Ishikawa (cell line): ENCODE data around the gene CACNA1C.

Experiments
- CEBPB ChIP-seq: IDR thresholded peaks from 2 replicates; pipeline ENCODE4 v1.6.1; 2012
- CREB1 ChIP-seq: IDR thresholded peaks from 2 replicates; pipeline ENCODE4 v1.6.1; 2012; ENCODE audit warnings: low read depth
- EGR1 ChIP-seq: IDR thresholded peaks from 2 replicates; pipeline ENCODE4 v1.6.1; 2012
- EP300 ChIP-seq: IDR thresholded peaks from 2 replicates; pipeline ENCODE4 v1.6.1; 2012; ENCODE audit warnings: borderline replicate concordance
- FOXM1 ChIP-seq: IDR thresholded peaks from 2 replicates; pipeline ENCODE4 v1.6.1; 2012; ENCODE audit warnings: low read depth, borderline replicate concordance
- NFIC ChIP-seq: IDR thresholded peaks from 2 replicates; pipeline ENCODE4 v1.6.1; 2012
- RAD21 ChIP-seq: IDR thresholded peaks from 2 replicates; pipeline ENCODE4 v1.6.1; 2012; ENCODE audit warnings: low read depth
- TAF1 ChIP-seq: IDR thresholded peaks from 2 replicates; pipeline ENCODE4 v1.6.1; 2012; ENCODE audit warnings: low read depth, mild to moderate bottlenecking
- TCF12 ChIP-seq: IDR thresholded peaks from 2 replicates; pipeline ENCODE4 v1.6.1; 2012; ENCODE audit warnings: low read depth
- TEAD4 ChIP-seq: IDR thresholded peaks from 2 replicates; pipeline ENCODE4 v1.6.1; 2012
- YY1 ChIP-seq: IDR thresholded peaks from 2 replicates; pipeline ENCODE4 v1.6.1; 2012; ENCODE audit warnings: low read depth
- ZBTB7A ChIP-seq: IDR thresholded peaks from 2 replicates; pipeline ENCODE4 v1.6.1; 2012; ENCODE audit warnings: low read depth
- TF ChIP-seq, protein P1 (sequence below): IDR thresholded peaks from 2 replicates; pipeline ENCODE4 v1.6.1; 2012
- TF ChIP-seq, protein P2 (sequence below): IDR thresholded peaks from 2 replicates; pipeline ENCODE4 v1.6.1; 2012; ENCODE audit warnings: low read depth, mild to moderate bottlenecking
- TF ChIP-seq, protein P3 (sequence below): IDR thresholded peaks from 2 replicates; pipeline ENCODE4 v1.6.1; 2012

Gene CACNA1C

DNA sequence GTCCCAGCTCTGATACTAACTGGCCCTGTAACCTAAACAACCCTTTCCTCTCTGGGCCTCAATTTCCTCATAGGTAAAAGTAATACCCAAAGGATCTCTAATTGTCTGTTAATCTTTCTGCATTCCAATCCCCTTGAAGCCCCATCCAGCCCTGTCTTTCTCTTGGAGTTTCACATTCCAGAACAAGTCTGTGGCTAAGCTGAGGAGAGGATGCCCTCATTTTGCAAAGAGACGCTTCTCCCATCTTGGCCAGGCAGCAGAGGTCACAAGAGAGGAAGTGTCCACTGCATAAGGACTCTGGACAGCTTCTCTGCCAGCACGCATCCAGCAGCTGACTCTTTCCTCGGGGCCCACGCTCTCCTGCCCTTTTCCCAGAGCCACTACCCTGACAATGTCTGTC is 478.6 kb downstream of the CACNA1C start:
- TF ChIP-seq EP300 (no peak), ZBTB7A (no peak), CEBPB (no peak), YY1 (no peak), FOXM1 (no peak), NFIC (no peak), TCF12 (no peak), RAD21 (no peak), EGR1 (no peak), TEAD4 (no peak), CREB1 (no peak), TAF1 (no peak)
- TF ChIP-seq, protein P1, sequence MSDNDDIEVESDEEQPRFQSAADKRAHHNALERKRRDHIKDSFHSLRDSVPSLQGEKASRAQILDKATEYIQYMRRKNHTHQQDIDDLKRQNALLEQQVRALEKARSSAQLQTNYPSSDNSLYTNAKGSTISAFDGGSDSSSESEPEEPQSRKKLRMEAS = no peak
- TF ChIP-seq, protein P2, sequence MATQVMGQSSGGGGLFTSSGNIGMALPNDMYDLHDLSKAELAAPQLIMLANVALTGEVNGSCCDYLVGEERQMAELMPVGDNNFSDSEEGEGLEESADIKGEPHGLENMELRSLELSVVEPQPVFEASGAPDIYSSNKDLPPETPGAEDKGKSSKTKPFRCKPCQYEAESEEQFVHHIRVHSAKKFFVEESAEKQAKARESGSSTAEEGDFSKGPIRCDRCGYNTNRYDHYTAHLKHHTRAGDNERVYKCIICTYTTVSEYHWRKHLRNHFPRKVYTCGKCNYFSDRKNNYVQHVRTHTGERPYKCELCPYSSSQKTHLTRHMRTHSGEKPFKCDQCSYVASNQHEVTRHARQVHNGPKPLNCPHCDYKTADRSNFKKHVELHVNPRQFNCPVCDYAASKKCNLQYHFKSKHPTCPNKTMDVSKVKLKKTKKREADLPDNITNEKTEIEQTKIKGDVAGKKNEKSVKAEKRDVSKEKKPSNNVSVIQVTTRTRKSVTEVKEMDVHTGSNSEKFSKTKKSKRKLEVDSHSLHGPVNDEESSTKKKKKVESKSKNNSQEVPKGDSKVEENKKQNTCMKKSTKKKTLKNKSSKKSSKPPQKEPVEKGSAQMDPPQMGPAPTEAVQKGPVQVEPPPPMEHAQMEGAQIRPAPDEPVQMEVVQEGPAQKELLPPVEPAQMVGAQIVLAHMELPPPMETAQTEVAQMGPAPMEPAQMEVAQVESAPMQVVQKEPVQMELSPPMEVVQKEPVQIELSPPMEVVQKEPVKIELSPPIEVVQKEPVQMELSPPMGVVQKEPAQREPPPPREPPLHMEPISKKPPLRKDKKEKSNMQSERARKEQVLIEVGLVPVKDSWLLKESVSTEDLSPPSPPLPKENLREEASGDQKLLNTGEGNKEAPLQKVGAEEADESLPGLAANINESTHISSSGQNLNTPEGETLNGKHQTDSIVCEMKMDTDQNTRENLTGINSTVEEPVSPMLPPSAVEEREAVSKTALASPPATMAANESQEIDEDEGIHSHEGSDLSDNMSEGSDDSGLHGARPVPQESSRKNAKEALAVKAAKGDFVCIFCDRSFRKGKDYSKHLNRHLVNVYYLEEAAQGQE = no peak
- TF ChIP-seq, protein P3, sequence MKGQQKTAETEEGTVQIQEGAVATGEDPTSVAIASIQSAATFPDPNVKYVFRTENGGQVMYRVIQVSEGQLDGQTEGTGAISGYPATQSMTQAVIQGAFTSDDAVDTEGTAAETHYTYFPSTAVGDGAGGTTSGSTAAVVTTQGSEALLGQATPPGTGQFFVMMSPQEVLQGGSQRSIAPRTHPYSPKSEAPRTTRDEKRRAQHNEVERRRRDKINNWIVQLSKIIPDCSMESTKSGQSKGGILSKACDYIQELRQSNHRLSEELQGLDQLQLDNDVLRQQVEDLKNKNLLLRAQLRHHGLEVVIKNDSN = no peak

DNA sequence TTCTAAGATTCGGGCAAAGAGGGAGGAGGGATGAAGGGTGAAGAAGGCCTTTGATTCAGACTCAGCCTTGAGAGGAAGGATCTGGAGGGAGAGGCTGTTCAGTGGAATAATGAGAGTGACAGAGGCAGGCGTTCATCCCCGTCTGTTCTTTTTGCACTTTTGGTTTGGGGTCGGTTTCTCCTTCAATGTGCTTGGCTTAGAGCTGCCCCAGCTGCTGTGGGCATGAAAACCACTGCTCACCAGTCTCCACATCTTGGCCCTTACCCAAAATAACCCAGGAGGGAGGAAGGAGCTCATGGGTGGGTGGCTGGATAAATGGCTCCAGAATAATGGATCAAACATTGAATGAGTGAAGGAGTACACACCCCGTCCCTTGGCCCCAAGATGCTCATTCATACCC is 480.2 kb downstream of the CACNA1C start:
- TF ChIP-seq, protein P1 = no peak

DNA sequence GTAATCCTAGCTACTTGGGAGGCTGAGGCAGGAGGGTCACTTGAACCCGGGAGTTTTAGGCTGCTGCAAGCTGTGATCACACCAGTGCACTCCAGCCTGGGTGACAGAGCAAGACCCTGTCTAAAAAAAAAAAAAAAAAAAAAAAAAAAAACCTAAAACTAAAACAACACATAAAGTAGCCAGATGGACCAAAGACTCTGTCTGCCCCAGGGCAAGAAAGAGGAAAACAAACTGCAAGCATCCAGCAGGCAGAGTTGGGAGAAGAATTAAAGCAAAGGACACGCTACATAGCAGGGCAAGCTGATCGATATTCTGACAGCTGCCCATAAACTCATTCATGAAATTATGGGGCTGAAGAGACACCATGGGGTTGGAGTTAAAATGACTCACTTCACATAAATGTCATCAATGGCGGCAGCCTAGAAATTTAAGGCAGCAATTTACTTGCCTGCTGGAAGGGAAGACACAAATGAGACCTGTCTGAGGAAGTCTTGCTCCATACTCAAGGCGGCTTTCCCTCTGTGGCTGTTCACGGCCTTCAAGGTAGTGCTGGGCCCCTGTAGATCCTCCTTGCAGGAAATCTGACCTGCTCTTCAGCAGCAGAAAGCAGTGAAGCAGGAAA is 482.9 kb downstream of the CACNA1C start:
- TF ChIP-seq TEAD4 = no peak
- TF ChIP-seq EP300 = no peak
- TF ChIP-seq, protein P1 = no peak
- TF ChIP-seq EGR1 = no peak
- no peak for TF ChIP-seq ZBTB7A
- TF ChIP-seq, protein P2 = no peak
- TF ChIP-seq TCF12 = no peak
- no peak for TF ChIP-seq TAF1
- TF ChIP-seq FOXM1 = no peak
- no peak for TF ChIP-seq RAD21
- TF ChIP-seq, protein P3 = no peak

DNA sequence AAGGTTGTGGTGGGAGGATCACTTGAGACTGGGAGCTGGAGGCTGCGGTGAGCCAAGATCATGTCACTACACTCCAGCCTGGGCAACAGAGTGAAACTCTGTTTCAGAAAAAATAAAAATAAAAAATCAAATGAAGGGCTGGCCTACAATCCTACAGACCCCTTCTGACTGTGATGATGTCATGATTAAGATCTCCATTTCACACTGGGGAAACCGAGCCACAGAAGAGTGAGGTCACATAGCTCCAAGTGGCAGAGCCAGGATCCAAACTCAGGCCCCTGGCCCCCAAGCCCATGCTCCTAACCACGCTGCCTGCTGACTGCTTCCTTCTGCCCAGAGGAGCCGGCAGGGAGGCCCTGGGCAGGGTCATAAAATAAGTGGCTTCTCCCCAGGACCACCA is 483.9 kb downstream of the CACNA1C start:
- TF ChIP-seq TCF12 (no peak), EGR1 (no peak), NFIC (no peak), RAD21 (no peak), TAF1 (no peak)

DNA sequence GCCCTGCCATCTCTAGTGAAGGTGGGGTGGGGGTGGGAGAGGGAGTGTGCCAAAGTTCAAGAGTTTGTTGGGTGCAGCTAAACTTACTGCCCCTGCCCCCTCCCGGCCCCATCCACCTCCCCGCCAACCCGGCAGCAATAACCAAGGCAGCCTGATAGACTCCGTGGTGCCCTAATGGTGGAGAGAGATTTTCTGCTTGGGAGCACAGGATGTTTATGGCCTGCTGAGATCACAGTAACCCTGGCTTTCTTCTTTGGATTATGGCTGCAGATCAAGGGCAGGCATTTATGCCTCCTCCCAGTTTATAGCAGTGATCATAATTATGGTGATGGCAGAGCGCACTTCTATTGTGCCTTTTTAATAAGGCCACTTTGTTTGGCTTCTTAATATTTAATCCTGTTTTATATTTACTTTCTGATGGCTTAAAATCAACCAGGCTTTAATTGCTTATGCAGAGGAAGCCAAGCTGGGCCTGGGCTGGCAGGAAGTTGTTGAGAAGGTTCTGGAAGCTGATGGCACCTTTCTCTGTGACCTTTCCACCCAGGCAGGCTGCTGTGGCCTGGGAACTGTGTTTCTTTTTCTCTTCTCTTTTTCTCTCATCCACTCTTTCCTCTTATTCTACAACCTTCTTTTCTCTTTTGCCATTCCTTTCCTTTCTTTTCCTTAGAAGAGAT is 485.2 kb downstream of the CACNA1C start:
- TF ChIP-seq, protein P3 = no peak
- TF ChIP-seq RAD21 (no peak), TAF1 (no peak), CEBPB (no peak), FOXM1 (no peak), TEAD4 (no peak), YY1 (no peak), NFIC (no peak), TCF12 (no peak), EP300 (no peak), CREB1 (no peak), ZBTB7A (no peak), EGR1 (no peak)
- TF ChIP-seq, protein P1 = no peak
- TF ChIP-seq, protein P2 = no peak
